ENCODE results near the gene ETFDH.
A peak's percentile ranks its signal among the peaks of the same experiment; 100 is the strongest.
"Not testable (repeated sequence)": the region's sequence is repeated elsewhere in the genome, so short reads cannot be mapped to it uniquely, and the experiment has no call there.

The ETFDH gene

GRCh38 chr4:158671915-158672806 lies at the start of gene ETFDH:
Gene ETFDH, plus strand, starts transcription at chr4:158672296. Its CDS starts 161 bp downstream, at chr4:158672457.
- peak; percentile 99 for DNase-seq

- peak; percentile 32 for DNase-seq
Measured at GRCh38 chr4:158624889-158625478, 47.1 kb upstream of the ETFDH start.

GRCh38 chr4:158625544-158625943 lies 46.6 kb upstream of the ETFDH start:
- no peak for DNase-seq

- DNase-seq = no peak
Measured at GRCh38 chr4:158630893-158631292, 41.2 kb upstream of the ETFDH start.

- DNase-seq = no peak
Measured at GRCh38 chr4:158636619-158637018, 35.5 kb upstream of the ETFDH start.

DNA sequence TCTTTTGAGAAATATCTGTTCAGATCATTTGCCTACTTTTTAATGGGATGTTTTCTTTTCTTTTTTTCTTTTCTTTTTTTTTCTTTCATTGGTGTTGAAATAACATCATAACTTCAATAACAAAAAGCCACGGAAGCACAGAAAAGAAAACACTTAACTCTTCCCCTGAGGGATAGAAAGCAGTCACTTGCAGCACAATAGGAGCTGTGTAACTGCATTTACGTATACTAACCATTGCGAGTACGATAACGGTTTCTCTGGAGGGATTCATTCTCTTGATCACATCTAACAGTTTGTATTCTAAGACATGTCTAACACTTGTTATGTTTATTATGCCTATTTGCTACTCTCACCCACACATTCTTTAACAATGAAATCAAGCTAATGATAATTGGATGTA lies 27.7 kb upstream of the ETFDH start:
- DNase-seq = no peak

DNA sequence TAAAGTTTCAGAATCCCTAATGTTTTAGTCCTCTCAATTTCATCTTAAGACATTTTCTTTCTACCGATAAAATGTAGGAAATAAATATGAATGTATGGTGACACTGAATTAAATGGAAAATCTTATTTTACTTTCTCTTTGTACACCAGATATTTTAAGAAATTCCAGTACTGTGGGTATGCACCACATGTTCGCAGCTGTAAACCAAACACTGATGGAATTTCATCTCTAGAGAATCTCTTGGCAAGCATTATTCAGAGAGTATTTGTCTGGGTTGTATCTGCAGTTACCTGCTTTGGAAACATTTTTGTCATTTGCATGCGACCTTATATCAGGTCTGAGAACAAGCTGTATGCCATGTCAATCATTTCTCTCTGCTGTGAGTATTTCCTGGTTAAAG lies 27.3 kb upstream of the ETFDH start:
- DNase-seq = no peak

DNA sequence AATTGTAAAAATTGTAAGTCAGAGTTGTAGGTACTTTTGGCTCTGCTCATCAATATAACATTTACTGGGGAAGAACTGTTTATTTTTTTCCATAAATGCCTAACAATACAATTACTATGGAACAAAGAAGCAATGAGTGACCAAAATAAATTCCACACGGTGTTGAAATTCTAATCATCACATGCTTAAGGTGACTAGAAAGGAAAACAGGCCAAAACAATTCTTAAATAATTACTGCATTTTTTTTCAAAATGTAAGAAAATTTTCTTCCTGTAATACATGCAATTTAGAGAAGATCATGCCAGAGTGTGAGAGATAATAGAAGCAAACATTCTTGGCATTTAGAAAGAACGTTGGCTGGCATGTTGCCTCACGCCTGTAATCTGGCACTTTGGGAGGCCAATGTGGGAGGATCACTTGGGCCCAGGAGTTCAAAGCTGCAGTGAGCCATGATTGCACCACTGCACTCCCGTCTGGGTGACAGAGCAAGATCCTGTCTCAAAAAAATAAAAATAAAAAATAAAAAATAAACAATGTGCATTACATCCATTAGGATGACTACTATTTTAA lies 22.9 kb upstream of the ETFDH start:
- no peak for DNase-seq

DNA sequence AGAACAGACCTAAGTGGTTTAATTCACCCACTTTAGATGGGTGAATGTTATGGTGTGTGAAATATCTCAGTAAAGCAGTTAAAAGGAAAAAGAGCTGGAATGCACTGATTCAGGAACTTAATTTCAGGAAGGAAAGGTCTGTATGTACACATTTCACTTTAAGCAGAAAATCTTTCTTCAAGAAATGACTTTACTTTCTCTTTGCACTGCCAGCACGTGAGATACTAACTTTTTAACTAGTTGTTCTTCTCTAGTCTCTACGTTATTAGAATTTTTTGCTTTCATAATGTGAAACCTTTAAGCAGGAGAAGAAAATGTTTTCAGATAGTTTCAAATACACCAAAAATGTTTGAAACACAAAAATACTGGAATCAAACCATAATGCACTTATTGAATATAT lies 19.2 kb upstream of the ETFDH start:
- no peak for DNase-seq

- DNase-seq = no peak
Measured at GRCh38 chr4:158656439-158656838, 15.7 kb upstream of the ETFDH start.

DNA sequence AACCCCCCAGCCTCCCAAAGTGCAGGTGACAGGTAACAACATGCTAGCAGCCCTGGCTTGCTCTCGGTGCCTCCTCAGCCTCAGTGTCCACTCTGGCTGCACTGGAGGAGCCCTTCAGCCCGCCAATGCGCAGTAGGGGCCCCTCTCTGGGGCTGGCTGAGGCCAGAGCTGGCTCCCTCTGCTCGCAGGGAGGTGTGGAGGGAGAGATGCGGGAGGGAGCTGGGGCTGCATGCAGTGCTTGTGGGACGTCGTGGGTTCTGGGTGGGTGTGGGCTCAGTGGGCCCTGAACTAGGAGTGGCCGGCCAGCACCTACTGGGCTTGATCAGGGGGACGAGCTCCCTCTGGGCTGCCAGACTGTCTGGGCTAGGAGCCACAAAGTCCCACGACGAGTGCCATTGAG lies 14.8 kb upstream of the ETFDH start:
- no peak for DNase-seq

- DNase-seq = not testable (repeated sequence)
Measured at GRCh38 chr4:158663255-158663654, 8.8 kb upstream of the ETFDH start.

DNA sequence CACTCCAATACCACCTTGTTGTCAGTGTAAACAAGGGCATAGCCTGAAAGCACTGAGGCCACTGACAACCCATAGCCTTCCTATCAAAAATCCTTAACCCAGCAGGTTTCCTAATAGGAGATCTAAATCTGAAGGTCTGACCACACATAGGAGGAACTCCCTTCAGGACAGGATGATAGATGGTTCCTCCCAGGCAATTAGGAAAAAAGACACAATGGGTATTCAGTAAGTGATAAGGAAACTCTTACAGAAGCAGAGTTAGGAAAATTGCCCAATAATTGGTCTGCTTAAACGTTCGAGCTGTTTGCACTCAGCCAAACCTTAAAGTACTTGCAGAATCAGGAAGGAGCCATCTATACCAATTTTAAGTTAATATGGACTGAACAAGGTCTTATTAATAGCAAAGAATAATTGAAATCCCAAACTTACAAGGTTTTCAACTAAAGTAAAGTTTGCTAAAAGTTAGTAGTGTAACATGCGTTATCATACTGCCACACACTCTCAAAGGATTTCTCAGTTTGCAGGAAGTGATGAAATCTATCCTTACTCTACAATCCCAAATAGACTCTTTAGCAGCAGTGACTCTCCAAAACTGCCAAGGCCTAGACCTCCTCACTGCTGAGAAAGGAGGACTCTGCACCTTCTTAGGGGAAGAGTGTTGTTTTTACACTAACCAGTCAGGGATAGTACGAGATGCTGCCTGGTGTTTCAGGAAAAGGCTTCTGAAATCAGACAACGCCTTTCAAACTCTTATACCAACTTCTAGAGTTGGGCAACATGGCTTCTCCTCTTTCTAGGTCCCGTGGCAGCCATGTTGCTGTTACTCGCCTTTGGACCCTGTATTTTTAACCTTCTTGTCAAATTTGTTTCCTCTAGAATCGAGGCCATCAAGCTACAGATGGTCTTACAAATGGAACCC lies 8.1 kb upstream of the ETFDH start:
- DNase-seq = not testable (repeated sequence)

- no peak for DNase-seq
Measured at GRCh38 chr4:158664806-158665205, 7.3 kb upstream of the ETFDH start.

GRCh38 chr4:158666892-158667291 lies 5.2 kb upstream of the ETFDH start:
- no peak for DNase-seq

- DNase-seq = peak; percentile 35
Measured at GRCh38 chr4:158667651-158668198, 4.4 kb upstream of the ETFDH start.

DNA sequence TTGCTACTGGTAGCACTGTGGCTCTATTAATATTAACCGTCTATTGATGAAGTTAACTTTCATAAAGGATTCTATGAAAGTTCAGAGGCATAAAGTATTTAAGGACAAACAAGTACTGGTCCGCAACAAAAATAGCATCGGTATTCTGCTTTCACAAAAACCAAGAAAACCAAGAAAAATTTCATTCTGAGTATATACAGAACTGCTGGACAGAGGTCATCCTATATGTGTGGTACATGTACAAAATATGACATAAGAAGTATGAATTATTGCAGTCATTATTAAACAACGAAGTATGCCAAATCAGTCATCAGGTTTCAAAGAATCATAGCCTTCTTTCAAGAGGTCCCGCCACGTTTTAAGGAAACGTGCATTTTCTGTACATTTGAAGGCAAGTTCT lies 2.8 kb upstream of the ETFDH start:
- DNase-seq = no peak

GRCh38 chr4:158670975-158671664 lies 976 bp upstream of the ETFDH start:
- peak; percentile 77 for DNase-seq

DNA sequence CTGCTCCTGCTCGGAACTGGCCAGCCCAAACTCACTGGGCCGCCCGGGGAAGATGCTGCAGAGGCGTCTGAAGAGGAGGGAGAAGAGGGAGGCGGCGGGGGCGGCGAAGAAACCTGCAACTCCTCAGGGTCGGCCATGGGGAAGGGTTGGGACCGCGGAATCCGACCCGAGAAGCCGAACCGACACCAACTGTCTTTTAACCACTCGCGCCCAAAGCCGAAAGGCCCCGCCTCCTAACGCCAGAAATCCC lies 506 bp upstream of the ETFDH start, which contains the start of gene C4orf46:
Gene C4orf46 (minus strand): TSS at position 223 of the 250 bp plus-strand sequence. CDS start 86 bp downstream, at position 137.
- DNase-seq = no peak

DNA sequence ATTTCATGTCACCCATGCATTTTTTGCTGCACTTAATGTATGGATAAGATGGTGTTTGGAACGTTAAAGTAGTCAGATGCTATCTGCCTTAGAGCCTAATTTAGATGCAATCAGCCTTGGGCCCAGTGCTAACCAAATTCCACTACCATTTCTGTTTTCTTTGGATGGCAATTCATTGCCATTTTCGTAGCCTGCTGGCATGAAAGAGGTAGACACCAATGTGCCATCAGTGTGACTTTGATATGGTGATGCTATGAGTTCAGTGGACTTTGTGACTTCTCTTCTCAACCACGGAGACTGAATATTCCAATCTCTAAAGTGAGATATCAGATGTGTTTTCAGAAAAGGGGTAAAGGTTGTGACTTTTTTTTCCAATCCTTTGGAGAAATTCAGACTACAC lies 1.5 kb downstream of the ETFDH start:
- no peak for DNase-seq

GRCh38 chr4:158676076-158676475 lies 4.0 kb downstream of the ETFDH start:
- no peak for DNase-seq

DNA sequence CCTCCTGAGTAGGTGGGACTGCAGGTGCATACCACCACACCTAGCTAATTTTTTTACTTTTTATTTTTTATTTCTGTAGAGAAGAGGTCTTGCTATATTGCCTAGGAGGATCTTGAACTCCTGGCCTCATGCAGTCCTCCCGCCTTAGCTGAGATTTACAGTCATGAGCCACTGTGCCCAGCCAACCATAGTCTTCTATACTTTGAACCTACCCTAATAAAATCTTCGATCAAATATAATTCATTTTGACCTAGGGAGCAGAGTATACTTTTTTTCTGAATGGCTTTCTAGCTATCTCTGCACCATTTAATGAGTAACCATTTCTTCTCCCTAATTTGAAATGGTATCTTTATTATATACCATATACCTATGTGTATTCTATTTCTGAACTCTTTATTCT lies 6.7 kb downstream of the ETFDH start:
- no peak for DNase-seq
